ENCODE measurements around the gene CASP8AP2. TPM values are rescaled to one million over a fixed set of nuclear protein-coding genes. Genes with fewer than 3 reads are reported as not detected.

The CASP8AP2 gene
- total and polyA plus RNA-seq, 2 of the 13 experiments (the other 11 are each of a cell fraction or from before 2014, with no cell fraction given) = 5.7 to 13.5 TPM

DNA sequence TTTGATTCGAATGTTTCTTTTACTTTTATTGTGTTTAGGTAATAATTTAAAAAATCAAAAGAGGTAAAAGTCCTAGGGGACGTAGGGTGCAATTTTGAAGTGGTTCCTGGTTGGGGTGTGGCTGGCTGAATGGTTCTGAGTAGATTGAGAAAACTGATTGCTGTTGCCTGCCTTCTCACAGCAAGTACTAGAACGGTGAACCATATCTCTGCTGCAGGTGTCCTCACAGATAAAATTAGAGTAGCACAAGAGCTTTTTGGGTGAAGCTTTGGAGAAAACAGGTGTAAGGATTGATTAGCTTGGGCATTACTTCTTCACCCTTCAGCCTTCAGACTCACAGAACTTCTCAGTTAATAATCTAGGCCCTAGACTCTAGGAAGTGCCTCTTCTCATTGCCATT, 44.8 kb downstream of the CASP8AP2 start (continued):
- TF ChIP-seq, protein P1, sequence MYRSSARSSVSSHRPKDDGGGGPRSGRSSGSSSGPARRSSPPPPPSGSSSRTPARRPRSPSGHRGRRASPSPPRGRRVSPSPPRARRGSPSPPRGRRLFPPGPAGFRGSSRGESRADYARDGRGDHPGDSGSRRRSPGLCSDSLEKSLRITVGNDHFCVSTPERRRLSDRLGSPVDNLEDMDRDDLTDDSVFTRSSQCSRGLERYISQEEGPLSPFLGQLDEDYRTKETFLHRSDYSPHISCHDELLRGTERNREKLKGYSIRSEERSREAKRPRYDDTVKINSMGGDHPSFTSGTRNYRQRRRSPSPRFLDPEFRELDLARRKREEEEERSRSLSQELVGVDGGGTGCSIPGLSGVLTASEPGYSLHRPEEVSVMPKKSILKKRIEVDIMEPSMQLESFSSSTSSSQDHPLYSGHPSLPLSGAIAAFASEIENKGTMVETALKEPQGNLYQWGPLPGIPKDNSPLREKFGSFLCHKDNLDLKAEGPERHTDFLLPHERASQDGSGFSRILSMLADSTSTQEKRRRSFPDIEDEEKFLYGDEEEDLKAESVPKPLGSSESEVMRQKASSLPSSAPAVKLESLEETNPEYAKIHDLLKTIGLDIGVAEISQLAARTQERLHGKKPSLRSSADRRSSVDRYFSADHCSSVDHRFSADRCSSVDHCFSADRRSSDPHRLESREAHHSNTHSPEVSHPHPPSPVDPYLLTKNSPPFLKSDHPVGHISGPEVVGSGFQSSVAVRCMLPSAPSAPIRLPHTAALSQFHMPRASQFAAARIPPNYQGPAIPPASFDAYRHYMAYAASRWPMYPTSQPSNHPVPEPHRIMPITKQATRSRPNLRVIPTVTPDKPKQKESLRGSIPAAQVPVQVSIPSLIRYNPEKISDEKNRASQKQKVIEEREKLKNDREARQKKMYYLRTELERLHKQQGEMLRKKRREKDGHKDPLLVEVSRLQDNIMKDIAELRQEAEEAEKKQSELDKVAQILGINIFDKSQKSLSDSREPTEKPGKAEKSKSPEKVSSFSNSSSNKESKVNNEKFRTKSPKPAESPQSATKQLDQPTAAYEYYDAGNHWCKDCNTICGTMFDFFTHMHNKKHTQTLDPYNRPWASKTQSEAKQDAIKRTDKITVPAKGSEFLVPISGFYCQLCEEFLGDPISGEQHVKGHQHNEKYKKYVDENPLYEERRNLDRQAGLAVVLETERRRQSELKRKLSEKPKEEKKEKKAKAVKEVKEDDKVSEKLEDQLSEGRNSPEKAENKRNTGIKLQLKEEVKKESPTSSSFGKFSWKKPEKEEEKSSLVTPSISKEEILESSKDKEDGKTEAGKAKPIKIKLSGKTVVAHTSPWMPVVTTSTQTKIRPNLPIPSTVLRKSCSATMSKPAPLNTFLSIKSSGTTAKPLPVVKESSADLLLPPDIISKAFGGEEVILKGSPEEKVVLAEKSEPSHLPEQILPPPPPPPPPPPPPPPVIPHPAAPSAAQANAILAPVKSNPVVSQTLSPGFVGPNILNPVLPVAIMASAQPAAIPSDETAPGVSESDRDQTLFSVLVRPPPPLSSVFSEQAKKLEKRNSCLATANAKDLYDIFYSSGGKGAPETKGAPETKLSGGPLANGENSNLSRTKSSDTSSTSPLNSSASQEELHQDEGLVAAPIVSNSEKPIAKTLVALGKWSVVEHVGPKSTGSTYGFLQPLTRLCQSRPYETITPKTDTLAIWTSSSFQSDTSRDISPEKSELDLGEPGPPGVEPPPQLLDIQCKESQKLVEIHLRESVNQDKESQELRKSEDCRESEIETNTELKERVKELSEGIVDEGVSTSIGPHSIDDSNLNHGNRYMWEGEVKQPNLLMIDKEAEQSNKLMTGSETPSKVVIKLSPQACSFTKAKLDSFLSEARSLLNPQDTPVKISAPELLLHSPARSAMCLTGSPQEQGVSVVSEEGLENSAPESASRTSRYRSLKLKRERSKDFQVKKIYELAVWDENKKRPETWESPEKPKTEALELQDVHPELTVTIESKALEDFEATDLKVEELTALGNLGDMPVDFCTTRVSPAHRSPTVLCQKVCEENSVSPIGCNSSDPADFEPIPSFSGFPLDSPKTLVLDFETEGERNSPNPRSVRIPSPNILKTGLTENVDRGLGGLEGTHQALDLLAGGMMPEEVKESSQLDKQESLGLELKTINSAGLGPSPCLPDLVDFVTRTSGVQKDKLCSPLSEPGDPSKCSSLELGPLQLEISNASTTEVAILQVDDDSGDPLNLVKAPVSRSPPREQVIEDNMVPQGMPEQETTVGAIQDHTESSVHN (CRISPR knock-in tag; IDR thresholded peaks at IDR 0.05) = no peak
- no peak for TF ChIP-seq ETV6 (CRISPR knock-in tag; conservative IDR thresholded peaks at IDR 0.05)
- no peak for TF ChIP-seq HDAC2 (CRISPR knock-in tag; IDR thresholded peaks at IDR 0.05)
- TF ChIP-seq, protein P2, sequence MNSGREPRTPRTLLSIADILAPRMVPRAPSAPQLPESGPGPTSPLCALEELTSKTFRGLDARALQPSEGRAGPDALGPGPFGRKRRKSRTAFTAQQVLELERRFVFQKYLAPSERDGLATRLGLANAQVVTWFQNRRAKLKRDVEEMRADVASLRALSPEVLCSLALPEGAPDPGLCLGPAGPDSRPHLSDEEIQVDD (CRISPR knock-in tag; IDR thresholded peaks at IDR 0.05; ENCODE audit: borderline replicate concordance) = no peak

Measured in HepG2 (cell line).